ENCODE results near the gene CMIP.

The CMIP gene

GRCh38 chr16:81462683-81463082 lies 18.1 kb downstream of the CMIP start:
- no peak for DNase-seq

- DNase-seq = no peak
These were observed 18.8 kb downstream of the CMIP start for GRCh38 chr16:81463296-81463890.

GRCh38 chr16:81464279-81464678 lies 19.7 kb downstream of the CMIP start:
- no peak for DNase-seq

GRCh38 chr16:81465375-81465943 lies 20.9 kb downstream of the CMIP start:
- DNase-seq = no peak

- DNase-seq = no peak
These were observed 21.9 kb downstream of the CMIP start for GRCh38 chr16:81466356-81466980.

GRCh38 chr16:81467072-81467471 lies 22.5 kb downstream of the CMIP start:
- no peak for DNase-seq

- no peak for DNase-seq
These were observed 23.2 kb downstream of the CMIP start for GRCh38 chr16:81467815-81468214.

GRCh38 chr16:81468269-81468902 lies 23.8 kb downstream of the CMIP start:
- DNase-seq = no peak

GRCh38 chr16:81469183-81469677 lies 24.6 kb downstream of the CMIP start:
- no peak for DNase-seq

- peak; percentile 75 for DNase-seq
These were observed 25.3 kb downstream of the CMIP start for GRCh38 chr16:81469710-81470535.

- no peak for DNase-seq
These were observed 26.4 kb downstream of the CMIP start for GRCh38 chr16:81470796-81471636.

- DNase-seq = no peak
These were observed 27.3 kb downstream of the CMIP start for GRCh38 chr16:81471882-81472281.

GRCh38 chr16:81472391-81472790 lies 27.8 kb downstream of the CMIP start:
- DNase-seq = no peak

GRCh38 chr16:81473066-81473488 lies 28.5 kb downstream of the CMIP start:
- DNase-seq = no peak

- no peak for DNase-seq
These were observed 28.9 kb downstream of the CMIP start for GRCh38 chr16:81473558-81473957.

GRCh38 chr16:81473969-81474959 lies 29.7 kb downstream of the CMIP start:
- no peak for DNase-seq

- no peak for DNase-seq
These were observed 33.4 kb downstream of the CMIP start for GRCh38 chr16:81477697-81478693.

GRCh38 chr16:81478876-81479511 lies 34.4 kb downstream of the CMIP start:
- DNase-seq = no peak

Data from activated CD4-positive, alpha-beta T cell treated with anti-CD3 and anti-CD28 coated beads, Interleukin-2, amount 50 U/mL, for 16 hours (primary cell).